Fibroblast of the aortic adventitia (primary cell): ENCODE data around the gene AP4E1. TPM values are rescaled to one million over a fixed set of nuclear protein-coding genes. Genes with fewer than 3 reads are reported as not detected.

Source experiments
- DNase-seq: peaks from one replicate; pipeline ENCODE4 v3.0.0-alpha.2; 2010; ENCODE audit warnings: low read depth
- H3K4me3 ChIP-seq: 2 replicates; pipeline ENCODE4 v1.5.1; 2011; ENCODE audit warnings: low read depth, mild to moderate bottlenecking, control low read depth, low read length, moderate library complexity
- CTCF ChIP-seq: IDR thresholded peaks from 2 replicates; pipeline ENCODE4 v1.5.1; 2011; ENCODE audit warnings: mild to moderate bottlenecking, low read length, control low read depth, inconsistent platforms; ENCODE audit not compliant: insufficient read depth
- total RNA-seq: library from RNA; depleted of rRNA; stranded (reverse); fragments of >200 nt; gene quantifications from 2 replicates; pipeline ENCODE4 v1.2.3, GENCODE V29; 2012; ENCODE audit warnings: low replicate concordance

Gene AP4E1
- total RNA-seq, 1 donor, result 17.1 TPM

GRCh38 chr15:51044037-51044727 lies 135.7 kb downstream of the AP4E1 start:
- H3K4me3 ChIP-seq, result no peak overlapping the region
- TF ChIP-seq CTCF, result no peak
- no peak for DNase-seq

- DNase-seq, result no peak
- TF ChIP-seq CTCF, result no peak
- no peak overlapping the region for H3K4me3 ChIP-seq
Observed at GRCh38 chr15:51046016-51046415, 137.5 kb downstream of the AP4E1 start.

GRCh38 chr15:51046799-51047449 lies 138.4 kb downstream of the AP4E1 start:
- H3K4me3 ChIP-seq, result no peak overlapping the region
- TF ChIP-seq CTCF, result no peak
- DNase-seq, result peak; percentile 67

GRCh38 chr15:51048308-51048707 lies 139.8 kb downstream of the AP4E1 start:
- TF ChIP-seq CTCF, result no peak
- DNase-seq, result no peak
- no peak overlapping the region for H3K4me3 ChIP-seq

GRCh38 chr15:51049081-51049480 lies 140.6 kb downstream of the AP4E1 start:
- TF ChIP-seq CTCF, result no peak
- no peak overlapping the region for H3K4me3 ChIP-seq
- DNase-seq, result no peak

- peak; percentile 70 for DNase-seq
Observed at GRCh38 chr15:51051776-51052175, 143.3 kb downstream of the AP4E1 start.

More at GRCh38 chr15:51051776-51052175, 143.3 kb downstream of the AP4E1 start:
- TF ChIP-seq CTCF, result no peak
- no peak overlapping the region for H3K4me3 ChIP-seq
